ENCODE results near the gene VPS51.

The VPS51 gene

GRCh38 chr11:65121865-65122696, 26.1 kb downstream of the VPS51 start, which contains the start of the genes FAU and MRPL49:
FAU (minus strand) TSS chr11:65122134; CDS start chr11:65121813, 321 bp downstream.
MRPL49 (plus strand) TSS chr11:65122321; CDS start chr11:65122347, 26 bp downstream.
- peak; percentile 99 for DNase-seq

- no peak for DNase-seq
Measured at GRCh38 chr11:65124480-65125196, 28.6 kb downstream of the VPS51 start.

GRCh38 chr11:65125197-65126056, 29.4 kb downstream of the VPS51 start:
- no peak for DNase-seq

- DNase-seq = no peak
Measured at GRCh38 chr11:65126624-65127274, 30.7 kb downstream of the VPS51 start.

GRCh38 chr11:65127473-65128181, 31.6 kb downstream of the VPS51 start:
- DNase-seq = no peak

GRCh38 chr11:65128182-65129145, 32.5 kb downstream of the VPS51 start:
- no peak for DNase-seq

GRCh38 chr11:65129649-65130441, 33.8 kb downstream of the VPS51 start:
- DNase-seq = no peak

- no peak for DNase-seq
Measured at GRCh38 chr11:65130631-65131416, 34.8 kb downstream of the VPS51 start.

- DNase-seq = no peak
Measured at GRCh38 chr11:65131417-65131776, 35.4 kb downstream of the VPS51 start.

GRCh38 chr11:65131895-65132237, 35.9 kb downstream of the VPS51 start:
- no peak for DNase-seq

GRCh38 chr11:65132238-65132987, 36.4 kb downstream of the VPS51 start:
- no peak for DNase-seq

- DNase-seq = peak; percentile 70
Measured at GRCh38 chr11:65132988-65133700, 37.1 kb downstream of the VPS51 start.

GRCh38 chr11:65133724-65134123, 37.7 kb downstream of the VPS51 start:
- DNase-seq = no peak

- DNase-seq = peak; percentile 90
Measured at GRCh38 chr11:65134240-65134951, 38.4 kb downstream of the VPS51 start, which contains the start of gene SYVN1. SYVN1 (minus strand) TSS chr11:65134519; CDS start chr11:65133601, 918 bp downstream.

GRCh38 chr11:65134952-65135632, 39.1 kb downstream of the VPS51 start:
- DNase-seq = peak; percentile 87

- no peak for DNase-seq
Measured at GRCh38 chr11:65135633-65136145, 39.7 kb downstream of the VPS51 start.

Data from stimulated activated CD4-positive, alpha-beta T cell treated with anti-CD3 and anti-CD28 coated beads, Interleukin-1b, Interleukin-23, amount 100 ng/mL, for 48 hours (primary cell).